ENCODE data around the gene LARP6. TPM values are rescaled to one million over a fixed set of nuclear protein-coding genes. Genes with fewer than 3 reads are reported as not detected.

The LARP6 gene
- total RNA-seq, 2 donors from 2014 or later: 20.0 to 44.2 TPM

DNA sequence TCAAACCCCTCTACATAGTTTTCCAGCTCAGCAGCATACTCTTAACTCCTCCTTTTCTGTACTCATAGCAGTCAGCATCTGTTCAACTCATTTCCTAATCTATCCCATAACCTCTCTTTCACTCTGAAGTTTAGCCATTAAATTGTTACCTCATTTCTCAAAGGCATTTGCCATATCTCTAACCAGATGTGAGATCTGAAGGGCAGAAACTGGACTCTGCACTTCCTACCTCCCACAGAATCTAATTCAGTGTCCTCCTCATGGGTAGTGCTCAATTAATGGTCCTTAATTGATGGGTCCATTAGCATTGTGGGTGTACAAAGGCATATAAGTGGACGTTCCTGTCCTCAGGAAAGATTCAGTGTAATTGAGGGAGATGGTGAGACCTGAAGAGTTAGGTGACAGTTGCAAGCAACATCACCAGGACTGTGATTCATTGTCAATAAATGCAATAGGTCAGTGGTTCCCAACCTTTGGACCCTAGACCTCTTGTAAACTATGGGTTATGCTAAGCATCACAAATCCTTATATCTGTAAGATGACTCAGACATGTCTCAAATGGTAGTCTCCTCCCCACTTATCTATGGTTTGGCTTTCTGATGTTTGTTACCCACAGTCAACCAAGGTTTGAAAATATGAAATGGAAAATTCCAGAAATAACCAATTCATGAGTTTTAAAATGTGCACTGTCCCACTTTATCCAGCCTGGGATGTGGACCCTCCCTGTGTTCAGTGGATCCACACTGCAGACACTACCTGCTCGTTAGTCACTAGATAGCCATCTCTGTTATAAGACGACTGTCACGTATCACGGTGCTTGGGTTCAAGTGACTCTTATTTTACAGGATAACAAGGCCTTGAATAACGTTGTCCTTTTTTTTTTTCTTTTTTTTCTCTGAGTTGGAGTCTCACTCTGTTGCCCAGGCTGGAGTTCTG is 65.6 kb downstream of the LARP6 start:
- no peak overlapping the region for H3K4me3 ChIP-seq
- H3K9me3 ChIP-seq: no peaks in the 10 kb centered on the region
- H3K27ac ChIP-seq: no peak overlapping the region
- intact Hi-C loops (cut with DNase I): no loop called here
- no peaks in the 10 kb centered on the region for H3K4me1 ChIP-seq
- ATAC-seq (no peak), DNase-seq (no peak)
- 64 to 69% methylated on average over 6 of the region's 6 CpGs for WGBS, 2 donors
- TF ChIP-seq, protein P1, sequence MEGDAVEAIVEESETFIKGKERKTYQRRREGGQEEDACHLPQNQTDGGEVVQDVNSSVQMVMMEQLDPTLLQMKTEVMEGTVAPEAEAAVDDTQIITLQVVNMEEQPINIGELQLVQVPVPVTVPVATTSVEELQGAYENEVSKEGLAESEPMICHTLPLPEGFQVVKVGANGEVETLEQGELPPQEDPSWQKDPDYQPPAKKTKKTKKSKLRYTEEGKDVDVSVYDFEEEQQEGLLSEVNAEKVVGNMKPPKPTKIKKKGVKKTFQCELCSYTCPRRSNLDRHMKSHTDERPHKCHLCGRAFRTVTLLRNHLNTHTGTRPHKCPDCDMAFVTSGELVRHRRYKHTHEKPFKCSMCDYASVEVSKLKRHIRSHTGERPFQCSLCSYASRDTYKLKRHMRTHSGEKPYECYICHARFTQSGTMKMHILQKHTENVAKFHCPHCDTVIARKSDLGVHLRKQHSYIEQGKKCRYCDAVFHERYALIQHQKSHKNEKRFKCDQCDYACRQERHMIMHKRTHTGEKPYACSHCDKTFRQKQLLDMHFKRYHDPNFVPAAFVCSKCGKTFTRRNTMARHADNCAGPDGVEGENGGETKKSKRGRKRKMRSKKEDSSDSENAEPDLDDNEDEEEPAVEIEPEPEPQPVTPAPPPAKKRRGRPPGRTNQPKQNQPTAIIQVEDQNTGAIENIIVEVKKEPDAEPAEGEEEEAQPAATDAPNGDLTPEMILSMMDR (IDR thresholded peaks at IDR 0.05): no peak
- no peak for TF ChIP-seq POLR2A (IDR thresholded peaks at IDR 0.05)
- H3K36me3 ChIP-seq (replicated peaks in 1 of 2; ENCODE audit: insufficient read depth in 1 of 2, low read depth in 2 of 2): no peaks in the 10 kb centered on the region
- H3K27me3 ChIP-seq: no peaks in the 10 kb centered on the region

DNA sequence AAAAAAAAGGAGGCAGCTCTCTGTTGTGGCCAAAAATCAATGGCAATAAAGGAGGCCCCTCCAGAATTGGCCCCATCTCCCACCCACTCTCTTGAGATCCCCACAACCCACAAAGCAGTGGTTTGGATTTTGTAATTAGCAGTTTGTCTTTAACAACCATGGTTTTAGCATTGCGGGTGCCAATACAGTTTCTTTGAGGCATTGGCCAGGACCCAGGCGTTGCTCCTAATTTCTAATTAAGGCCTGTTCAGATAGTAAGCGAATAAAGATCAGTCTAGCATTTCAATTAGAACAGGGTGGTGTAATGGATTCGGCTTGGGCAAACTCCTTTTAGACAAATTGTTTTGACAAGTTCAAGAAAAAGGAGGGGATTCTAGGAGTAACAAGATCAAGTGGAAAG is 67.0 kb downstream of the LARP6 start:
- 85 to 91% methylated on average over 4 of the region's 4 CpGs for WGBS, 2 donors
- no peak for TF ChIP-seq POLR2A (IDR thresholded peaks at IDR 0.05)
- TF ChIP-seq, protein P1 (IDR thresholded peaks at IDR 0.05): no peak
- H3K27ac ChIP-seq: no peak overlapping the region
- intact Hi-C loops (cut with DNase I): no loop called here
- no peaks in the 10 kb centered on the region for H3K27me3 ChIP-seq
- ATAC-seq: no peak
- no peak overlapping the region for H3K4me3 ChIP-seq
- no peaks in the 10 kb centered on the region for H3K9me3 ChIP-seq
- H3K36me3 ChIP-seq (replicated peaks in 1 of 2; ENCODE audit: insufficient read depth in 1 of 2, low read depth in 2 of 2): no peaks in the 10 kb centered on the region
- no peaks in the 10 kb centered on the region for H3K4me1 ChIP-seq
- no peak for DNase-seq

DNA sequence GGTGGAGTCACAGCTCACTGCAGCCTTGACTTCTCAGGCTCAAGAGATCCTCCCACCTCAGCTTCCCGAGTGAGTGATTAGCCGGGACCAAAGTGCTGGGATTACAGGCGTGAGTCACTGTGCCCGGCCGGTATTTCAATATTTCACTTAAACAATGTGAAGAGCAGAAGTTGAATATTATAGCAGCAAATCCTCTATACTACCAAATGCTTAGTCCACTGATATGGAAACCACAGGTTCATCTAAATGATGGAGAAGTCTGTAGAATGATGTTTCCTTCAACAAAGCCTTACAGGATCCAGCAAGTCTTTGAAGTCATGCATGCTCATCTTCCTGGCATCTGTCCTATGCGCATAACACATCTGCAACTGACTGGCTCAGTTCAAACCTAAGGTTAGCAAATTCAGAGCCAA is 70.3 kb downstream of the LARP6 start:
- DNase-seq (no peak), ATAC-seq (no peak)
- H3K9me3 ChIP-seq: no peaks in the 10 kb centered on the region
- H3K27ac ChIP-seq: no peak overlapping the region
- WGBS, 2 donors: 27 to 37% methylated on average over 6 of the region's 6 CpGs
- intact Hi-C loops (cut with DNase I): no loop called here
- H3K4me1 ChIP-seq: no peaks in the 10 kb centered on the region
- no peak overlapping the region for H3K4me3 ChIP-seq
- H3K36me3 ChIP-seq (replicated peaks in 1 of 2; ENCODE audit: insufficient read depth in 1 of 2, low read depth in 2 of 2): no peaks in the 10 kb centered on the region
- no peak for TF ChIP-seq POLR2A (IDR thresholded peaks at IDR 0.05)
- TF ChIP-seq, protein P1 (IDR thresholded peaks at IDR 0.05): no peak
- no peaks in the 10 kb centered on the region for H3K27me3 ChIP-seq

DNA sequence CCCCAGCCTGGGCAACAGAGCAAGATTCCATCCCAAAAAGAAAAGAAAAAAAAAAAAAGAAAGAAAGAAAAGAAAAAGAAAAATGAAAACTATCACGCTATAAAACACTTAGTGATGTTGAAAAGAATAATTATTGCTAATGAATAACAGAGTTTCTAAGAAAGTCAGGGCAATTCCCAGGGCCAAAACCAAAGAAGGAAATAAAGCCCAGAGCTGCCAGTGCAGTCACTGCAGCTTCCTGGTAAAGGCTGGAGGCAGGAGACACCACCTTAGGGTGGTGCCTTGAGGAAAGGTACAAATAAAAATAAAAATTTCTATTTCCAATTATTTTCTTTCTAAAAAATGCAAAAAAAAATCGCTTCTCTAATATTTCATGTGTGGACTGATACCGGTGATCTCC is 70.9 kb downstream of the LARP6 start:
- TF ChIP-seq POLR2A (IDR thresholded peaks at IDR 0.05): no peak
- TF ChIP-seq, protein P1 (IDR thresholded peaks at IDR 0.05): no peak
- no peaks in the 10 kb centered on the region for H3K27me3 ChIP-seq
- H3K4me3 ChIP-seq: no peak overlapping the region
- H3K27ac ChIP-seq: no peak overlapping the region
- H3K4me1 ChIP-seq: no peaks in the 10 kb centered on the region
- no peaks in the 10 kb centered on the region for H3K36me3 ChIP-seq (replicated peaks in 1 of 2; ENCODE audit: insufficient read depth in 1 of 2, low read depth in 2 of 2)
- no peak for ATAC-seq
- DNase-seq: no peak
- no peaks in the 10 kb centered on the region for H3K9me3 ChIP-seq
- intact Hi-C loops (cut with DNase I): no loop called here
- 54 to 69% methylated on average over 3 of the region's 3 CpGs for WGBS, 2 donors

DNA sequence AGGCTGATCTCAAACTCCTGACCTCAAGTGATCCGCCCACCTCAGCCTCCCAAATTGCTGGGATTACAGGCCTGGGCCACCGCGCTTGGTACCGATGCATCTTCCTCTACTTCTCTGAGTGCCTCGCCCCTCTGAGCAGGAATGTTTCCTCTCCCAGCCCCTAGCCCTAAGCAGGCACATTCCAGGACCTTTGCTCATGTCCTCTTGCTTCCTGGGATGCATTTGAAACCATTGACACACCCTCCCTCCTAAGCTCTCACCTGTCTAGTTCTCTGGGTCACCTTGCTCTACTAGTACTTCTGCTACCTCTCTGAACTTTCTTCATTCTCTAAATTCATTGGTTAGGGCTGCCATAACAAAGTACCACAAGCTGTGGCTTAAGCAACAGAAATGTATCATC is 72.7 kb downstream of the LARP6 start:
- WGBS, 2 donors: 89 to 90% methylated on average over 5 of the region's 5 CpGs
- intact Hi-C loops (cut with DNase I): no loop called here

More for the DNA sequence above, 72.7 kb downstream of the LARP6 start:
- no peaks in the 10 kb centered on the region for H3K36me3 ChIP-seq (replicated peaks in 1 of 2; ENCODE audit: insufficient read depth in 1 of 2, low read depth in 2 of 2)
- TF ChIP-seq POLR2A (IDR thresholded peaks at IDR 0.05): no peak
- TF ChIP-seq, protein P1 (IDR thresholded peaks at IDR 0.05): no peak
- H3K4me1 ChIP-seq: no peaks in the 10 kb centered on the region
- no peak overlapping the region for H3K4me3 ChIP-seq
- H3K9me3 ChIP-seq: no peaks in the 10 kb centered on the region
- no peak for ATAC-seq
- H3K27ac ChIP-seq: no peak overlapping the region
- H3K27me3 ChIP-seq: no peaks in the 10 kb centered on the region
- no peak for DNase-seq

Measured in body of pancreas (tissue), 4 donors.